ENCODE measurements around the gene NTM. TPM values are rescaled to one million over a fixed set of nuclear protein-coding genes. Genes with fewer than 3 reads are reported as not detected.
A peak's percentile ranks its signal among the peaks of the same experiment; 100 is the strongest.

The NTM gene
- total and polyA plus RNA-seq, 12 donors = 0.26 to 11.5 (median 4.0) TPM

- intact Hi-C loops (cut with DNase I) = no loop called here
- DNase-seq = peak in 1 of 7 donors; percentile 33
- peaks cover 5% of the 10 kb centered on the region for H3K27me3 ChIP-seq
- no peaks in the 10 kb centered on the region for H3K36me3 ChIP-seq (replicated peaks in 1 of 2)
- TF ChIP-seq POLR2A (IDR thresholded peaks at IDR 0.05) = no peak
- TF ChIP-seq, protein P1, sequence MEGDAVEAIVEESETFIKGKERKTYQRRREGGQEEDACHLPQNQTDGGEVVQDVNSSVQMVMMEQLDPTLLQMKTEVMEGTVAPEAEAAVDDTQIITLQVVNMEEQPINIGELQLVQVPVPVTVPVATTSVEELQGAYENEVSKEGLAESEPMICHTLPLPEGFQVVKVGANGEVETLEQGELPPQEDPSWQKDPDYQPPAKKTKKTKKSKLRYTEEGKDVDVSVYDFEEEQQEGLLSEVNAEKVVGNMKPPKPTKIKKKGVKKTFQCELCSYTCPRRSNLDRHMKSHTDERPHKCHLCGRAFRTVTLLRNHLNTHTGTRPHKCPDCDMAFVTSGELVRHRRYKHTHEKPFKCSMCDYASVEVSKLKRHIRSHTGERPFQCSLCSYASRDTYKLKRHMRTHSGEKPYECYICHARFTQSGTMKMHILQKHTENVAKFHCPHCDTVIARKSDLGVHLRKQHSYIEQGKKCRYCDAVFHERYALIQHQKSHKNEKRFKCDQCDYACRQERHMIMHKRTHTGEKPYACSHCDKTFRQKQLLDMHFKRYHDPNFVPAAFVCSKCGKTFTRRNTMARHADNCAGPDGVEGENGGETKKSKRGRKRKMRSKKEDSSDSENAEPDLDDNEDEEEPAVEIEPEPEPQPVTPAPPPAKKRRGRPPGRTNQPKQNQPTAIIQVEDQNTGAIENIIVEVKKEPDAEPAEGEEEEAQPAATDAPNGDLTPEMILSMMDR (IDR thresholded peaks at IDR 0.05) = no peak
- H3K4me3 ChIP-seq = no peak overlapping the region
- 69 to 87% (median 81%) methylated on average over 7 to 10 of the region's 10 CpGs for WGBS, 4 donors
- no peaks in the 10 kb centered on the region for H3K9me3 ChIP-seq (replicated peaks in 1 of 3)
- no peak overlapping the region for H3K27ac ChIP-seq
- no peaks in the 10 kb centered on the region for H3K4me1 ChIP-seq (replicated peaks in 1 of 2)
These were observed 318.9 kb downstream of the NTM start for GRCh38 chr11:131689049-131689925.

DNA sequence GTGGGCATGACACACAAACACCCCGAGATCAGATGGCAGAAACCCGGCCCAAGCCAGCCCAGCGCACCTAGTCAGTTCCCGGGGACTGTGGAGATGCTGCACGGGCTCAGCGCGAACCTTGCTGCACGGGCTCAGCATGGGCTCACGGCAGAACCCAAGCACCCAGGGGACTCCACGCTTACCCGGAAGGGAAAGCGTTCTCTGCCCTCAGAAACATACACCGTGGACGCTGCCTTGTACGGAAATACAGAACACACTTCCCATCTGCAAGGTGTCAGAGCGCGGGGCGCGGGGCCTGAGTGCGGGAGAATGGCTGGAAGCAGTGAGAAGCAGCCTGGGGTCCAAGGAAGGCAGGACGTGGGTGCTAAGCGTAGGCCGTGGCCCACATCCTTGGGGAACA lies 319.9 kb downstream of the NTM start:
- intact Hi-C loops (cut with DNase I) = no loop called here
- H3K4me3 ChIP-seq = no peak overlapping the region
- H3K27me3 ChIP-seq = peaks cover 5% of the 10 kb centered on the region
- no peaks in the 10 kb centered on the region for H3K4me1 ChIP-seq (replicated peaks in 1 of 2)
- peak in 1 of 7 donors; percentile 36 for DNase-seq
- TF ChIP-seq POLR2A (IDR thresholded peaks at IDR 0.05) = no peak
- TF ChIP-seq, protein P1 (IDR thresholded peaks at IDR 0.05) = no peak
- H3K36me3 ChIP-seq (replicated peaks in 1 of 2) = no peaks in the 10 kb centered on the region
- H3K9me3 ChIP-seq (replicated peaks in 1 of 3) = no peaks in the 10 kb centered on the region
- WGBS, 4 donors = 93 to 95% (median 94%) methylated on average over 13 to 23 of the region's 23 CpGs
- no peak overlapping the region for H3K27ac ChIP-seq

DNA sequence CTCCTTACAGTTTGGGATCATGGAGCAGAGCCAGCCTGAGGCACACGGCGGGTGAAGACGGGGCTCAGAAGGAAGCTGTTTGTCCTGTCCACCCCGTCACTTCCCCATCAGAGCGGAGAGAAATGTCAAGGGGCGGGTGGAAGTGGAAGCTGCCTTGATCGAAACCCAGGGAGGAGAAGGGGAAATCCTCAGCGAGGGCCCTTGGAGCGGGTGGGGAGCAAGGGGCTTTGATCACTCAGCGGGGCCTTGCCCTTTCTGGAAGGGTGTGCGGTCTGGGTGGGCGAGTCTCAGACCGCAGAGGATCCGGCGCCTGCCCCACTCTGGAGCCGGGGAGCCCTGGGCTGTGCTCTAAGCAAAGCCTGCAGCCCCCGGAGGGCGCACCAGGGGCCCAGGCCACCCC lies 320.4 kb downstream of the NTM start:
- intact Hi-C loops (cut with DNase I) = no loop called here
- Histone ChIP-seq H3K36me3 (replicated peaks in 1 of 2) (no peaks in the 10 kb centered on the region), H3K27me3 (peaks cover 5% of the 10 kb centered on the region), H3K4me3 (no peak overlapping the region), H3K9me3 (replicated peaks in 1 of 3) (no peaks in the 10 kb centered on the region), H3K27ac (no peak overlapping the region), H3K4me1 (replicated peaks in 1 of 2) (no peaks in the 10 kb centered on the region)
- WGBS, 4 donors = 87 to 91% (median 88%) methylated on average over 10 to 18 of the region's 18 CpGs
- DNase-seq = peak in 1 of 7 donors; percentile 18
- no peak for TF ChIP-seq POLR2A (IDR thresholded peaks at IDR 0.05)

DNA sequence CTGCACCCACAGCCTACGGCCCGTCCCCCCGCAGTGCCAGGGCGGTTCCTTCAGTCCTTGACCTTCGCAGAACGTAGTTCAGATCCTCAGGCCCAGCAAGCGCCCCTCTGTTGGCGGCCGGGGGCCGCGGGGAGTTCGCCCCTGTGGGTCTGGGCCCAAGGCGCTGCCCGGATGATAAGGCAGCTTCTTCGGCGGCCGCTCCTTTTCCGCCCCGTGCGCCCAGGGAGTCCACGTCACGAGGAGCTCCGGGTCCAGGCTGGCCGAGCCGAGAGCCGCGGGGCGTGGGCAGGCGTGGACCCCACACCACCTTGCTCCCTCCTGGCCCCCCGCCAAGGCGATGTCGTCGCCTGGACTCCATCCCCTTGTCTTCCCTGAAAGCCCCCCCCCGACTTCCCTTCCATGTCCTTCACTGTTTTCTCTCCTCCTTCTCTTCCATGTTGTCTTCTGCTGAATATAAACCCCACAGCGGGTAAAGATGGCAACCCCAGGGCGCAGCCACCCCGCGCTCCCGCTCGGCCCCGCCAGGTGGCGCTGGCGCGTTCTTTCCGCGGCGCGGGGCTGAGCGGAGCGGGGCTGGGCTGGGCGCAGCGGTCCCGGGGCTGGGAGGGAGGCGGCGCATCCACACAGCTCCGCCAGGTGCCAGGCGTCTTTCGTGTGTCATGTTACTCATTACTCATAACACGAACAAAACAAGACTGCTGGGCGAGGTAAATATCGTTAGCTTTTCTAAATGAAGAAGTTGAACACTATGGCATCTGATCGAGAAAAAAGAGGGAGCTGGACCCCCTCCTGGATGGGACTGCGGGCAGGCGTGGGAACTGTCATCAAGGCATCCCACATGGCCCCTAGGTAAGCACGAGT lies 321.0 kb downstream of the NTM start:
- WGBS, 4 donors = 44 to 61% (median 50%) methylated on average over 38 to 65 of the region's 65 CpGs
- Histone ChIP-seq H3K36me3 (replicated peaks in 1 of 2) (no peaks in the 10 kb centered on the region), H3K4me1 (replicated peaks in 1 of 2) (no peaks in the 10 kb centered on the region), H3K4me3 (no peak overlapping the region), H3K9me3 (replicated peaks in 1 of 3) (no peaks in the 10 kb centered on the region), H3K27me3 (peaks cover 5% of the 10 kb centered on the region), H3K27ac (no peak overlapping the region)
- no peak for TF ChIP-seq POLR2A (IDR thresholded peaks at IDR 0.05)
- TF ChIP-seq, protein P1 (IDR thresholded peaks at IDR 0.05) = peak in 3 of 6 experiments; percentile 27 to 44 (median 34)
- peak in 2 of 7 donors; percentile 13 to 49 for DNase-seq
- intact Hi-C loops (cut with DNase I) = no loop called here

Data from adrenal gland (tissue), 12 donors.